DMS53 treated with DMSO at 0.1 percent for 48 hours (cell line): ENCODE measurements around the gene SLC24A5.

Experiments used
- DNase-seq: peaks from one replicate; lab custom pipeline; 2025; ENCODE audit not compliant: unreplicated experiment; lab: John Stamatoyannopoulos, UW

The SLC24A5 gene

DNA sequence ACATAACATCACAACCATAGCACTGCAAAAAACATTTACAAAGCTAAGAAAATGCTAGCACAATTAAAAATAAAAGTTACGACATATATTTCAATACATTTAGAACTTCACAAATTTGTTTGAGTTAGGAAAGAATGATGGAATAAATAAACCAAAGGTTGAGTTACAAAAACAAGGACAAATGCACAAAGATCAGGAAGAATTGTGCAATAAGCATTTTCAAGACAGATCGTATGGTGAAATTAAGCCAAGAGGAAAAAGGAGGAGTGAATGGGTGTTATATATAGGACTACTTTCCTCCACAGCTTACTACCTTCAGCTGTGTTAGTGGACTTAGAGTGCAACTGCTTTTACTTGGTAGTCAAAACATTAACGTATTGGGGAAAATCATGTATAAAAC is 64.7 kb downstream of the SLC24A5 start:
- DNase-seq = no peak

DNA sequence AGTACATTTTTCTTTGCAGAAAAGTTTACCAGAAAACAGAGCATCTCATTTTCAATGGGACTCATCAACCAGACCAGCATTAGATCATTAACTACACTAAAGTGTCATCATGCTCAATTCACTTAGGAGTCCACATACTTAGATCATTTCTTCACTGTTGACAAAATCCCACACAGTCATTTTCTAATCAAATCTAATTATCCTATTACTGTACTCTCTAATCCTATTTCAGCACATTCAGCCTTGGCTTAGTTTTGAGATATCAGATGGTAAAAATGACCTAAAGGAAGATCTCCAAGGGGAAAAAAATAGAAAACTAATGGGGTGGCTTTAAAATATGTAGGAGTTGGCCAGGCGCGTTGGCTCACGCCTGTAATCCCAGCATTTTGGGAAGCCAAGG is 65.5 kb downstream of the SLC24A5 start:
- DNase-seq = no peak

DNA sequence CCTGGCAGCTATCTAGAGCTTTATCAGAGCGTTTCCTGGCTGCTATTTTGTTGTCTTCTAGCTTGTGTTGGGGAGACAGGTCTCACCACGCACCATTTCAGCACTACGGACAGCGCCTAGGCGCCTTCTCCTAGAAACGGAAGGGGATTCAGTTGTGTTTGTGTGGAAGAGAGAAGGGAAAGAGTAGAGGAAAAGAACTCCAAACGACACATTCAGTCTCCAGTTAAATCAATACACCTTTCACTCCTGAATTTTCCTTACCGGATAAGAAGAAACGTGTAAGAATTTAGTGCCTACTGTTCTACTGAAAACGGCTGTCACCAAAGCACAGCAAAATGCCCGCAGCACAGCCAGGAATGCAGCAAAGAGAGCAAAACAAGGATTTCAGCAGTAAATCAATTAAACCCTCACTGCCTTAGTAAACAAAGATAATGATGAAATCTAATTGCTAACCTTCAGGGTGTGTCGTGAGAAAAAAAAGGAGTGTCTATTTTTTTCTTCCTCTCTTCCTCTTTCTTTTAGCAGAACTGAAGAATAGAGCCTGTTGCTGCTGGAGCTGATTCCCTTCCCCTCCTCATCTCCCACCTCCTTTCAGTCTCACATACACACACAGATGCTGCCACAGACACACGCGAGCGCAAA is 70.3 kb downstream of the SLC24A5 start:
- DNase-seq = peak; percentile 17

DNA sequence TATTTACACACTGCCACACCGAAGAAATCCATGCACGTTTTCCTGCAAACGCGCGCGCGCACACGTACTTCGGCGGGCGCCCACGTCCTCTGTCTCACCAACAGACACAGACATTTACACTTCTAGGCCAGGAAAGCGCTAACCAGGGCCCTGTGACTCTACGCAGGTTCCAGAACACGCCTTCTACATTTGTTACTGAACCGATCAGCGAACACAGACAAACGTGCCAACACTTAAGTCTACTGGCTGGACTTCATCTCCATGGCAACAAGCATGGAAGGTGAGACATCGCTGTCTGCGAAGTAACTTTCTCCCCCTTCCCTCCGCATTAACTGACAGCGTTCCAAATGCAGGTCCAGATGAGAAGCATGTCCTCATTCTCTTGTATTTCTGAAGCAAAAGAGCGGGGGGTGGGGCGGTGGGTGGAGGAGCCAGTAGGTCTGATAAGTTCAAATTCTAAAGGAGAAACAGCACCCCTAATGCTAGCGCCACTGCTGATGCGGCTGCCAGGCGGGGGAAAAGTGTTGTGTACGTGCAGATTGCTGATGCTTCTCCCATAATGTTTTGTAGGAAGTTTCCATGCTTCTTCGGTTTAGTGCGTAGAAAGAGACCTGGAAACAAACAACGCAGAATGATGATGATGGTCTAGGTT is 70.9 kb downstream of the SLC24A5 start, which contains the start of gene CTXN2:
TSS of gene CTXN2 (plus strand) at position 92 of the 652 bp plus-strand sequence. CDS start 9,636 bp downstream, outside the sequence.
- peak; percentile 27 for DNase-seq
